Measurements from ENCODE around the gene RSPO4. TPM values are rescaled to one million over a fixed set of nuclear protein-coding genes. Genes with fewer than 3 reads are reported as not detected.

The RSPO4 gene
- total and polyA plus RNA-seq, 2 of the 8 experiments (the other 6 are each of a cell fraction or from before 2014, with no cell fraction given): 3.4 to 6.4 TPM

DNA sequence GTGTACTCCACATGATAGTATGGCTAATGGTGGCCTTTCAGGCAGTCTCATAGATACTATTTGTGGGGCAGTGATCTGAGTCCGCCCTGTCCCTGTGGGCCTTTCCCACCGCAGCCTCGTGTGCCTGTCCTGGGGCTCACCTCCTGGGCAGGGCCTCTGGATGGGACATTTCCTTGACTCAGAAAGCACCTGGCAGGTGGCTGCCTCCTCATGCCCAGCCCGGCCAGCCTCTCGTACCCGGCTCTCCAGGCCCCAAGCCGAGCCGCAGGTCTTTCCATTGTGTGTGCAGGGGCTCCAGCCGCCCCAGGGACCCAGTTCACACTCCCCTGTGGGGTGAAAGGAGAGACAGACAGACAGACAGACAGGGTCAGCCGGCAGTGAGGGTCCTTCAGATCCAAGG is 38.3 kb downstream of the RSPO4 start (continued):
- no peak for TF ChIP-seq HDAC2 (IDR thresholded peaks at IDR 0.05; ENCODE audit: borderline replicate concordance in 1 of 2, low read depth in 2 of 2, low read length in 2 of 2)

Data from H1 (cell line).